Right ventricle myocardium inferior (tissue), 1 donor: ENCODE results near the gene DPP4. TPM values are rescaled to one million over a fixed set of nuclear protein-coding genes. Genes with fewer than 3 reads are reported as not detected.

Experiments used
- ATAC-seq: fragments of 200-7000 bp; cut with Tn5 transposase; one replicate; pipeline ENCODE4 v1.9.1; 2020; ENCODE audit warnings: mild to moderate bottlenecking, moderate library complexity
- DNase-seq: peaks from one replicate; pipeline ENCODE4 v3.0.0; 2021; ENCODE audit errors: missing footprints
- intact Hi-C: fragments of 100-400 bp; cut with DNase I; formaldehyde crosslinking; loops from one replicate; pipeline ENCODE4 v1.11.0; 2022
- total RNA-seq: library from RNA; stranded (reverse); fragmentation: NEBNext Ultra II Directional; extraction: Animal tissue kit (Norgen Biotek cat#: 25700); gene quantifications from one replicate; pipeline ENCODE4 v1.2.1, GENCODE V29; 2021
- donor health status: DM: no; HTN: yes; CAD: no; lungs with severe emphysema.

DPP4 gene
- total RNA-seq, 1 donor from 2014 or later: 5.4 TPM

DNA sequence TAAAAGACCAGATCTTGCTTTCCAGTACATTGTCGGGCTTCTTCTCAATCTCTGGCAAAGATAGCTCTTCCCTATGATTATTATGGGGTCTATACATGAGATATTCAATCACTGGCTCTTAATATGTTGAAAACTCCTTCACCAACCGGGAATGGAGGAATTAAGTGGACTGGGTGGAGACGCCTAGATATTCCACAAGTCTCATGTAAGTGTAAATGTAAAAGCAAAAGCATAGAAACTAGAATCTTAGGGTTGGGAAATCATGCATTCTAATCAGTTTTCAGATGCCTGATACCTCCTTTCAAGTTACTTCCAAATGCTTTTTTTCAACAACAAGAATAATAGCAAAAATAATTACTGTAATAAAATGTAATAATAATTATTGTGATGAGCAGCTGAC, 38.0 kb downstream of the DPP4 start:
- intact Hi-C loops: loop anchor here (5.0 kb wide), 1 partner anchor 36 kb away; the partner anchor contains the start of gene DPP4
- no peak for ATAC-seq
- no peak for DNase-seq

GRCh38 chr2:162030363-162031190, 43.4 kb downstream of the DPP4 start:
- ATAC-seq (no peak), DNase-seq (no peak)
- intact Hi-C loops: no loop called here

GRCh38 chr2:162029287-162029901, 44.6 kb downstream of the DPP4 start:
- peak; percentile 36 for ATAC-seq
- peak; percentile 68 for DNase-seq
- intact Hi-C loops: no loop called here

DNA sequence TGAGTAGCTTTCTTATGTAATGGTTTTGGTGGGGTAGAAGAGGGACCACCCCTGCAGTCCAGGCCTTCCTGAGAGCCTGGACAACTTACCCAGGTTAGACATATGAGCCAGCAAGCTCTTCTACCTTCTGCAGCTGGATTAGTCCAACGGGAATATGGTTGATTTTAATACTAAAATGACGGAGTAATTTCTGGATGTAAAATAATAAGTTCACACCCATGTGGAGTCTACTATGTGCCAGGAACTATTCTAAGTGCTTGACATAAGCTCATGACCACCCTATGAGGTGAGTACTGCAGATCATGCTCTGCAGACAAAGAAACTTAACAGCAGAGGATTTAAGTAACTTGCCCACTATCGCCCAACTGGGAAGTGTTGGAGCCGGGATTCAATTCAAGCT, 45.5 kb downstream of the DPP4 start:
- DNase-seq: no peak
- no peak for ATAC-seq
- intact Hi-C loops: no loop called here

DNA sequence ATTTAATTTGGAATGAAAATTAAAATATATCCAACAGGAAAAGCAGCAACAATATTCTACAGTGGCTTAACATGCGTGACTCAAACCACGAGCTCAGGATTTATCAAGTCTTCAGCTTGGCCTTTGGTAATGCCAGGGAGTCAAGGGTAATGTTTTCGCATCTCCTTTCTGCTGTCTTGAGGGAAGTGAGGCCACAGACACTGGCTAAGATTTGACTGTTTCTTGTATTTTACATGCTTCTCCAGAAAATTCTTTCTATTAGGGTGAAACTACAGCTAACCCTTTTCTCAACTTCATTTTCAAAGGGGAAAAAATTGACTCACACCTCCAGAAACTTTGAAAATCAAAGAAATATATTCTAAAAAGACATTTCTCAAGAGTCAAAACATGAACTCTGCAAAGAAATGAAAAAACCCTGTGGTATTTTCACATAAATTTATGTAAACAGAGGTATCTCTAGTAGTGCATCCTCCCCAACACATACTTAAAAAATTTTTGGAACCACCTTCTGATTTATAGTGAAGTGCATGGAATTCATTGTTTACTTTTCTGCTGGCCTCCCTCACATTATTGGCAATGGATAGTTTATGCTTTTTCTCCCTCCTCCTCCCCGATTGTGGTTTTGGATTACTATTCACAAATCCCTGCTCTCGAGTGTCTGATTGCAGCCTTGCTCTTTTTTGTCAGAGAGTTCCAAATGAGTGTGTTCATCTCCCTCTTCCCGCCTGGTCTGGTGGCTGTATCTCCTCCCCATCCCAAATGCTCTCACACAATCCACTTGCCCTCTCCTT, 48.7 kb downstream of the DPP4 start:
- ATAC-seq: no peak

DNA sequence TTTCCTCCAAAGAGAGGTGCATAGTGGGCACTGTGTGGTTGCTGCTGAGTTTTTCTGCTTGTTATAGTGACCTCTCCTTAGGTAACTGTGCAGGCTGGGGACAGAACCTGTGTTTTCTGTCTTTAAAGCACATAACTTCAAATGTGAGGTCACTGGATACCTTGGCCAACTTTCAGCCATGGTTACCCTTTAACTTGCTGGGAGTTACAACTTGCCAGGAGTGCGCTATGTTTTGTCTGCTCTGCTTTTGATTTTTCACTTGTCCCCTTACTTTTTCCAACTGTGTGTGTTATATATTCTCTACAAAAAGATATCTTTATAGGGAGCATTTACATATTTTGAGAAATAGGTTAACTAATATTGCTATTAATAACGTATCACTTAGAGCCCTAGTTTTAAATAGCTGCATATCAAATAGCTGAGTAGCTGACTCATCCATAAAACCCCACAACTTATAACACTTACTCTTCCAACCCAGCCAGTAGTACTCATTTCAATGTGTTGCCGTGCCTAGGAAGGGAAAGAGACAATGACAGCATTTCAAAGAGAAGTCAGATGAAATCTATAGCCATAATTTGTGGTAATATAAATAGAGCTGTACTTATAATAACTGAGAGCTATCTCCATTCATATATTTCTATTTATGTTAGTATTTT, 51.6 kb downstream of the DPP4 start:
- DNase-seq (no peak), ATAC-seq (peak; percentile 67)
- intact Hi-C loops: no loop called here

More for the DNA sequence above, 48.7 kb downstream of the DPP4 start:
- DNase-seq: no peak
- intact Hi-C loops: no loop called here

GRCh38 chr2:162021516-162022058, 52.4 kb downstream of the DPP4 start:
- intact Hi-C loops: no loop called here
- DNase-seq (no peak), ATAC-seq (no peak)

- intact Hi-C loops: no loop called here
- DNase-seq: no peak
- no peak for ATAC-seq
Measured at GRCh38 chr2:162018530-162018929, 55.5 kb downstream of the DPP4 start.

GRCh38 chr2:162017233-162017632, 56.8 kb downstream of the DPP4 start:
- ATAC-seq (no peak), DNase-seq (no peak)
- intact Hi-C loops: no loop called here

GRCh38 chr2:162016080-162016479, 57.9 kb downstream of the DPP4 start:
- intact Hi-C loops: no loop called here
- DNase-seq (no peak), ATAC-seq (no peak)

- ATAC-seq (no peak), DNase-seq (no peak)
- intact Hi-C loops: loop anchor here (5.0 kb wide), 1 partner anchor 58 kb away; the partner anchor contains the start of gene DPP4
Measured at GRCh38 chr2:162014751-162015150, 59.3 kb downstream of the DPP4 start.

DNA sequence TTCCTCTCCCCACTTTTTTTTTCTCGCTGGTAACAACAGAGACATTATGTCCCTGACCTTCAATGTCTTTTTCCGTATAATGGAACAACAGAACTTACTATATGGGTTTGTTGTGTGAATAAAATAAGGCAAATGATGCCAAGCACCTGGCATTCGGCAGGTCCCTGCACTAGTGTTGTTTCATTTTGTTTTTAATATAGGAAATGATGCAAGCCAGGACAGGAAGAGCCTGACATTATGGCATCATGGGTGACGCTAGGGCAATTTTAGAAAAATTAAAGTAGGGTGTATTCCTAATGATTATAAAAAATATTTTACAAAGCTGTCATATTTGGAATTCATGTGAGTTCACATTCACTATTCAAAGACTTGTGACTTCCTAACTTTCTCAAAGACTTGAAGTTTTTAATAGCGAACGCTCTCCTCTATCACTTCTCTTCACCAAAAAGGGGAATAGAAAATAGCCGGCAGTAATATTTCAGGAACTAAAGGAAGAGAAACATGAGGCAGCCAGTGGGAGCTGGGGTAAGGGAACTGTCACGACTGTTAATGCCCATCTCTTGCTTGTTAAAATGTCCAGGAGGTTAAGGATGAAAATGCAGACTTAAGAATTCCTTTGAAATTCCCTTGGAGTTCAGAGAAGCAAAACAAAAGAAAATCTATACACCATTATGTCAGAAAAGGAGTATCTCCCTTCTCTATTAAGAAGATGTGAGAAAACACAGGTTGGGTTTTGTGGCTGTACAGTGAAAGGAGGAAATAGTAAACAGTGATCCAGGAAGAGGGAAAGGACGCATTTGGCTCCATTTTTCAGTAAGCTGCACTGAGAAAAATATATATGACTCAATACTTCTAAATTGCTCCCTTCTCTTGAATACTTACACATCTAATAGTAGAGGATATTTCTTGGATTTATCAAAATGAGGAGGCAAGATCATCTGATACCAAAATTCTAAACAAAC, 60.2 kb downstream of the DPP4 start:
- ATAC-seq: no peak
- intact Hi-C loops: loop anchor here (5.0 kb wide), 1 partner anchor 59 kb away; the partner anchor contains the start of gene DPP4
- no peak for DNase-seq

GRCh38 chr2:162012565-162013058, 61.4 kb downstream of the DPP4 start:
- DNase-seq (no peak), ATAC-seq (no peak)
- intact Hi-C loops: loop anchor here (5.0 kb wide), 1 partner anchor 60 kb away; the partner anchor contains the start of gene DPP4

DNA sequence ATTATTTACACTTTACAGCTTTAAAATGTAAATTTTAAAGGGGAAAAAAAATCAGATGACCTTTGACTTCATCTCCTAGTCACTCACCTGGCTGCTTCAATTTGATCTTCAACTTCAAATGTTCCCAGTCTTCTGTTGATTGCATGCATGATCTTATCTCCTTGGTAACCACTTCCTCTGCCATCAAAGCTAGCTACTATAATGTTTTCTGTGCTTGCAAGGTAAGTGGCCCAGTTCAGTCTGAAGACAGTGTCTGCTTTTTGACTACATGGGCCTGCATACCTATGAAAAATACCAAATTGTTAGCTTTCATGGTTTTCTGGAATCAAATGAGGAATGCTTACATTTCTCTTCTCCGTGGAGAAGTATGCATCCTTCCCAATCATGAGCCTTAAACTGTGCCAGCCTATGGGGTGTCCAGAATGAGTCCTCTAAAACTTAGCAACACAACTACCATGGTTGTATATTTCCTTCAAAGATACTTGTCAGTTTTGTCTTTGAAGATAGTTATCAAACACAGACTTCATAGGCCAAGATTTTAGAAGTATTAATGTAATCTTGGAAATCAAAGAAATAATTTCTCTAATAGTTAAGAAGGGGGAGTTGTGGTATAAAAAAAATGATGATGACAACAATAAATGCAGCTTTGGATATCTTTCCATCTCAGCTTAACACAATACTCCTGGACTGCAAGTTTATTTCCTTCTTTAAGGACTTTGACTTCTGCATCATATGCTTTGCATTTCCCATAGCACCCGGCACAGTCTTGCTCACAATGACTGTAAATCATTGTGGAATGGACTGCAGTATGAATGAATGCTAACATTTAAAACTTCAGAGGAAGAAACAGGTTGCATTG, 62.1 kb downstream of the DPP4 start:
- intact Hi-C loops: loop anchor here (5.0 kb wide), 1 partner anchor 60 kb away; the partner anchor contains the start of gene DPP4
- no peak for DNase-seq

DNA sequence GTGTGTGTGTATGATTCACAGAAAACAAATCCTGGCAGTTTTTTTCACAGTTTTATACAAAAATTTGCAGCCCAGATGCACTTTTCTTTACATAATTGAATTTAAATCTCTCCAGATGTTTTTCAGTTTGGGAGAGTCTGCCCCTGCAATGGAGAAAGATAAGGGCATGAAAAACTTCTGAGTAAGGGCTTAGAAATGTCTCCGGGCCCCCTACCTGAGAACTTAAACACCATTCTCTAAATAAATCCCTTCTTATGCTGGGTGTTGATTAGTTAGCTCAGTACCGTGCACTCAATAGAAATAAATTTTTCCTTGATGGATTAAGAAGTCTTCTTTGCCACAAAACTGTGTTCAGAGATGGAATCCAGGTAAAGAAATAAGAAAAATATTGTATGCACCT, 64.5 kb downstream of the DPP4 start:
- intact Hi-C loops: no loop called here
- ATAC-seq (no peak), DNase-seq (no peak)

More for the DNA sequence above, 62.1 kb downstream of the DPP4 start:
- ATAC-seq: no peak

GRCh38 chr2:162007447-162008040, 66.5 kb downstream of the DPP4 start:
- intact Hi-C loops: loop anchor here (2.0 kb wide), 1 partner anchor 117 kb away; no protein-coding TSS in a partner anchor
- DNase-seq (no peak), ATAC-seq (no peak)
